Measurements from ENCODE around the gene SETBP1.
A peak's percentile ranks its signal among the peaks of the same experiment; 100 is the strongest.
"Not testable (repeated sequence)": the region's sequence is repeated elsewhere in the genome, so short reads cannot be mapped to it uniquely, and the experiment has no call there.

SETBP1 gene

GRCh38 chr18:44795241-44795640 lies 114.6 kb downstream of the SETBP1 start:
- no peak for DNase-seq

- no peak for DNase-seq
These were observed 116.0 kb downstream of the SETBP1 start for GRCh38 chr18:44796429-44797428.

- DNase-seq, result no peak
These were observed 117.9 kb downstream of the SETBP1 start for GRCh38 chr18:44798433-44799048.

GRCh38 chr18:44799382-44799906 lies 118.8 kb downstream of the SETBP1 start:
- no peak for DNase-seq

- DNase-seq, result no peak
These were observed 119.3 kb downstream of the SETBP1 start for GRCh38 chr18:44799907-44800421.

GRCh38 chr18:44800766-44801165 lies 120.1 kb downstream of the SETBP1 start:
- not testable (repeated sequence) for DNase-seq

- no peak for DNase-seq
These were observed 121.1 kb downstream of the SETBP1 start for GRCh38 chr18:44801781-44802180.

GRCh38 chr18:44802508-44802907 lies 121.8 kb downstream of the SETBP1 start:
- DNase-seq, result no peak

GRCh38 chr18:44803019-44803650 lies 122.4 kb downstream of the SETBP1 start:
- DNase-seq, result peak; percentile 55

GRCh38 chr18:44804033-44804432 lies 123.3 kb downstream of the SETBP1 start:
- no peak for DNase-seq

GRCh38 chr18:44805176-44805575 lies 124.5 kb downstream of the SETBP1 start:
- DNase-seq, result no peak

GRCh38 chr18:44805643-44806042 lies 125.0 kb downstream of the SETBP1 start:
- no peak for DNase-seq

GRCh38 chr18:44807766-44808165 lies 127.1 kb downstream of the SETBP1 start:
- DNase-seq, result no peak

- DNase-seq, result no peak
These were observed 131.0 kb downstream of the SETBP1 start for GRCh38 chr18:44811572-44812125.

GRCh38 chr18:44812426-44812825 lies 131.7 kb downstream of the SETBP1 start:
- DNase-seq, result no peak

- DNase-seq, result no peak
These were observed 132.9 kb downstream of the SETBP1 start for GRCh38 chr18:44813586-44813985.

GRCh38 chr18:44815108-44815507 lies 134.4 kb downstream of the SETBP1 start:
- no peak for DNase-seq

GRCh38 chr18:44816050-44816449 lies 135.4 kb downstream of the SETBP1 start:
- no peak for DNase-seq

GRCh38 chr18:44816477-44816876 lies 135.8 kb downstream of the SETBP1 start:
- DNase-seq, result no peak

- DNase-seq, result no peak
These were observed 137.3 kb downstream of the SETBP1 start for GRCh38 chr18:44817831-44818473.

GRCh38 chr18:44818668-44819403 lies 138.1 kb downstream of the SETBP1 start:
- no peak for DNase-seq

All from right hindlimb (tissue), 1 donor.